Skeletal muscle tissue (tissue), 4 donors: ENCODE measurements around the gene DIAPH3. TPM values are rescaled to one million over a fixed set of nuclear protein-coding genes. Genes with fewer than 3 reads are reported as not detected.

ENCODE experiments used
- H3K27ac ChIP-seq: one replicate; pipeline ENCODE4 v1.7.0; 2013; ENCODE audit warnings: mild to moderate bottlenecking, low read depth, low read length, inconsistent platforms
- H3K27me3 ChIP-seq, 3 donors: one replicate each; pipeline ENCODE4 v1.7.0; 2013; ENCODE audit warnings: low read length in 3 of 3; ENCODE audit not compliant: control insufficient read depth in 3 of 3, insufficient read depth in 3 of 3
- H3K36me3 ChIP-seq, 3 donors: one replicate each; pipeline ENCODE4 v1.7.0; 2013; ENCODE audit warnings: low read length in 3 of 3; ENCODE audit not compliant: control insufficient read depth in 3 of 3, insufficient read depth in 3 of 3
- H3K4me1 ChIP-seq, 3 donors: one replicate each; pipeline ENCODE4 v1.7.0; 2013; ENCODE audit warnings: low read length in 3 of 3, mild to moderate bottlenecking in 3 of 3; ENCODE audit not compliant: control insufficient read depth in 3 of 3, insufficient read depth in 3 of 3
- H3K4me3 ChIP-seq, 3 donors: one replicate each; pipeline ENCODE4 v1.7.0; 2013; ENCODE audit warnings: low read length in 3 of 3
- H3K9ac ChIP-seq, 3 donors: one replicate each; pipeline ENCODE4 v1.7.0; 2013; ENCODE audit warnings: low read length in 3 of 3, mild to moderate bottlenecking in 3 of 3, moderate library complexity in 2 of 3, low read depth in 1 of 3
- H3K9me3 ChIP-seq, 3 donors: one replicate each; pipeline ENCODE4 v1.7.0; 2013; ENCODE audit warnings: low read length in 3 of 3; ENCODE audit not compliant: control insufficient read depth in 3 of 3
- total RNA-seq: library from RNA; depleted of rRNA; stranded (reverse); fragments of >200 nt; gene quantifications from one replicate; pipeline ENCODE4 v1.2.3, GENCODE V29; 2014
- donor health status: Osteomylitis.

DIAPH3 gene
- total RNA-seq, 1 donor from 2014 or later: 3.7 TPM

GRCh38 chr13:60138674-60139073 lies 25.1 kb downstream of the DIAPH3 start:
- H3K4me1 ChIP-seq: no peaks in the 10 kb centered on the region
- no peaks in the 10 kb centered on the region for H3K9me3 ChIP-seq
- no peak overlapping the region for H3K27ac ChIP-seq
- no peak overlapping the region for H3K9ac ChIP-seq
- no peak overlapping the region for H3K4me3 ChIP-seq
- H3K27me3 ChIP-seq: no peaks in the 10 kb centered on the region
- no peaks in the 10 kb centered on the region for H3K36me3 ChIP-seq

DNA sequence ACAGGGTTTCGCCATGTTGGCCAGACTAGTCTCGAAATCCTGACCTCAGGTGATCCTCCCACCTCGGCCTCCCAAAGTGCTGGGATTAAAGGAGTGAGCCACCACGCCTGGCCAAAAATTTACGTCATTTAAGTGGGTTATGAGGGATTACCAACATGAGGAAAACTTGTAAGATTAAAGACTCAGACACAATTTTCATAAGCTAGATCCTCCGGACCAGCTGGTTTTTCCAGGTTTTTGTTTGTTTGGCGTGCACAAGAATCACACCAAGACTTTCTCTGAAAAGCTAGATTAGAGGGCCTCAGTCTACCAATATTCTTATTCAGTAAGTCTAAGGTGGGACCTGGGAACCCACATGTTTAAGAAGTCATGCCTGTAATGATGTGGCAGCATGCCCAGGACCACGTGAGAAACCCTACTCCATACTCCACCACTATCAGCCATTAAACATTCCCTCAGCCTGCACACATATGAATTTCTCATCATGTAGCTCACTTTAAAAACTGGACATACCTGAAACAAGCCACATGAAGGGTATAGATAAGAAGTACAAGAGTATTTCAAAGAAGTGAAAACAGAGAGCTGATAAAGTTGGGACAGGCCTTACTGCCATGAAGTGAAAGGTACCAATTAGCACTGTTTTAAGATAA lies 25.7 kb downstream of the DIAPH3 start:
- Histone ChIP-seq H3K9ac (no peak overlapping the region), H3K4me1 (no peaks in the 10 kb centered on the region), H3K27ac (no peak overlapping the region), H3K27me3 (no peaks in the 10 kb centered on the region), H3K4me3 (no peak overlapping the region), H3K36me3 (no peaks in the 10 kb centered on the region), H3K9me3 (no peaks in the 10 kb centered on the region)

DNA sequence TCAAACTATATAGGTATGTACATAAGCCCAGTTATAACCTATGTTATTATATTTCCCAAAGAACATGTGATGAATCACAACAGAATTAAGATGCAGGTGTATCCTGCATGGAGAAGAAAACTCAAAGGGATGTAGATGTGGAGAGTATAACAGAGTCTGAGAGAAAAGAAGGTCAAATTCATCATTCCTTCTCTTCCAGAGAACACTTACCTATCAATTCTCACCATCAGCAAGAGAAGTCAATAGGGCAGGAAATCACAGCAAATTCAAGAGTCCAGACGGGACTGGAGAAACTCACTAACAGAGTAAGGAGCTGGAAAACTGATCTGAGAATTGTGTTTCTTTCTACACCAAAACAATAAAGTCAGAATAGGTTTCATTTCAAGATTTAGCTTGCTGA lies 28.4 kb downstream of the DIAPH3 start:
- H3K27ac ChIP-seq: no peak overlapping the region
- H3K4me1 ChIP-seq: no peaks in the 10 kb centered on the region
- no peaks in the 10 kb centered on the region for H3K36me3 ChIP-seq
- H3K4me3 ChIP-seq: no peak overlapping the region
- no peaks in the 10 kb centered on the region for H3K9me3 ChIP-seq
- no peak overlapping the region for H3K9ac ChIP-seq
- H3K27me3 ChIP-seq: no peaks in the 10 kb centered on the region

DNA sequence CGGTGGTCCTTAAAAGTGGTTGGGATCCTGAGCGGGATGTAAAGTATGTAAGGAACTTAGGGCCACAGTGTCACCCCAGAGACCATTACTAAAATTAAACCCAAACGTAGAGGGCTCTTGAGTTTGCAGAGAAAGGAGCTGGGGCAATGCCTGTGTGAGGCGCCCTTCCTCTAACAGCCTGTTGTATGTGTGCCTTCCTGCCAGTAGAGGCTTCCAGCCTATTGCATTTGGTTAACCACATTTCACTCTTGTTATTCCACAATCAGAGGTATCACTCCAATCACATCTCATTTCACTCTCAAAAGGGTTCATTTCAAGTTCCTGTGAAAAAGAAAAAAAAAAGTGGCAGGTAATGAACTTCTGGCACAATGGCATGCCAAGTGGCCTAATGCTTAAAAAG lies 29.4 kb downstream of the DIAPH3 start:
- Histone ChIP-seq H3K4me1 (no peaks in the 10 kb centered on the region), H3K27me3 (no peaks in the 10 kb centered on the region), H3K4me3 (no peak overlapping the region), H3K27ac (no peak overlapping the region), H3K36me3 (no peaks in the 10 kb centered on the region), H3K9me3 (no peaks in the 10 kb centered on the region), H3K9ac (no peak overlapping the region)

DNA sequence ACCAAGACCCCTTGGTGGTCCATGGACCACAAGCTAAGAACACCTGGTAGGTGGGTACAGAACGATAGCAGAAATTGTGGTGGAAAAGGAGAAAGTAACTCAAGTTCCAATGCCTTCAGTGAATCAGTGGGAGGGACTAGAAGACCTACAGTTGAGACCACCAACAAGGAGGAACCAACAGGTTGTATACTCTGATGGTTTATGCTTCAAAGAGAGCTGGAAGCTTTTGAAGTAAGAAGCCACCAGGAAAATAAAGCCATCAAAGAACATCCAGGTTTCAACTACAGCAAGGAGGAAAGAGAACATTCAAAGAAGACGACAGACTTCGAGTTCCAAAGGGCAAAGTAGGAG lies 42.4 kb downstream of the DIAPH3 start:
- Histone ChIP-seq H3K36me3 (no peaks in the 10 kb centered on the region), H3K27ac (no peak overlapping the region), H3K4me3 (no peak overlapping the region), H3K9ac (no peak overlapping the region), H3K9me3 (no peaks in the 10 kb centered on the region), H3K27me3 (no peaks in the 10 kb centered on the region), H3K4me1 (no peaks in the 10 kb centered on the region)

- H3K36me3 ChIP-seq: no peaks in the 10 kb centered on the region
- H3K27ac ChIP-seq: no peak overlapping the region
- H3K27me3 ChIP-seq: no peaks in the 10 kb centered on the region
- no peak overlapping the region for H3K9ac ChIP-seq
- H3K4me3 ChIP-seq: no peak overlapping the region
- no peaks in the 10 kb centered on the region for H3K4me1 ChIP-seq
- no peaks in the 10 kb centered on the region for H3K9me3 ChIP-seq
These were observed 43.0 kb downstream of the DIAPH3 start for GRCh38 chr13:60120617-60121336.

- no peak overlapping the region for H3K4me3 ChIP-seq
- H3K27ac ChIP-seq: no peak overlapping the region
- no peaks in the 10 kb centered on the region for H3K4me1 ChIP-seq
- no peaks in the 10 kb centered on the region for H3K36me3 ChIP-seq
- no peaks in the 10 kb centered on the region for H3K27me3 ChIP-seq
- H3K9me3 ChIP-seq: no peaks in the 10 kb centered on the region
- H3K9ac ChIP-seq: no peak overlapping the region
These were observed 44.9 kb downstream of the DIAPH3 start for GRCh38 chr13:60118696-60119400.

DNA sequence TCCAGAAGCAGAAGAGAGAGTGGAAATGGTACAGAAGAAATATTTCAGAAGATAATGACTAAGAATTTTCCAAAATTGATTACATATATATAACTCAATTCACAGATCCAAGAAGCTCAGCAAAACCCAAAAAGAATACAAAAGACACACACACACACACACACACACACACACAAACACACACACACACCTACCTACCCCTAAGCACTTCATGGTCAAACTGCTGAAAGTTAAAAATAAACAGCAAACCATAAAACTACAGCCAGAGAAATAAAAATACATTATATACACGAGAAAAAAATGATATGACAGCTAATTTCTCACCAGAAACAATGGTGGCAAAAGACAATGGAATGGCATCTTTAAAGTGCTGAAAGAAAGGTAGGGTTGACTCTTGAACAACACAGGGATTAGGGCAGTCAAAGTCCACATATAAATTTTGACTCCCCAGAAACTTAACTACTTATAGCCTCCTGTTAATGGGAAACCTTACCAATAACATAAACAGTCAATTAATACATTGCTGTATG lies 49.2 kb downstream of the DIAPH3 start:
- H3K27ac ChIP-seq: no peak overlapping the region
- H3K9ac ChIP-seq: no peak overlapping the region

DNA sequence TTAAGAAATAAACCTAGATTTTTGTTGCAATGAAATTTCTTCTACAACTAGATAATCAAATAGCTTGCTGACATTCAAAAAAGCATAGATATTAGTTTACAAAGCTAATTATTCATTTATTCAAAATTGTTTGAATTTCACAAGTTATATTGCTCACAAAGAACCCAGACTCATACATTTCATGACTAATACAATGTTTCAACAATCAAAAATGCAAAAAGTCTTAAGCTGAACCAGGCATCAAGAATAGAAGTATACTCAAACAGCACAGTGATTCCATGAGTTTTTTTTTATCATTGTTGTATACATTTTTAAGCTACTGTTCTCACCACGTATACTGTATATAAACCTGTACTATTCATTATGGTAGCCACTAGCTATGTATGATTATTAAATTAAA lies 51.0 kb downstream of the DIAPH3 start:
- Histone ChIP-seq H3K27me3 (no peaks in the 10 kb centered on the region), H3K36me3 (no peaks in the 10 kb centered on the region), H3K9me3 (no peaks in the 10 kb centered on the region), H3K4me1 (no peaks in the 10 kb centered on the region), H3K4me3 (no peak overlapping the region), H3K27ac (no peak overlapping the region), H3K9ac (no peak overlapping the region)

More for the DNA sequence above, 49.2 kb downstream of the DIAPH3 start:
- no peaks in the 10 kb centered on the region for H3K27me3 ChIP-seq
- H3K36me3 ChIP-seq: no peaks in the 10 kb centered on the region
- no peaks in the 10 kb centered on the region for H3K4me1 ChIP-seq
- H3K4me3 ChIP-seq: no peak overlapping the region
- no peaks in the 10 kb centered on the region for H3K9me3 ChIP-seq

GRCh38 chr13:60111691-60112090 lies 52.0 kb downstream of the DIAPH3 start:
- H3K4me3 ChIP-seq: no peak overlapping the region
- no peak overlapping the region for H3K27ac ChIP-seq
- H3K36me3 ChIP-seq: no peaks in the 10 kb centered on the region
- H3K9me3 ChIP-seq: no peaks in the 10 kb centered on the region
- H3K4me1 ChIP-seq: no peaks in the 10 kb centered on the region
- H3K9ac ChIP-seq: no peak overlapping the region
- H3K27me3 ChIP-seq: no peaks in the 10 kb centered on the region
